ENCODE data around the gene CTSZ.

DNA sequence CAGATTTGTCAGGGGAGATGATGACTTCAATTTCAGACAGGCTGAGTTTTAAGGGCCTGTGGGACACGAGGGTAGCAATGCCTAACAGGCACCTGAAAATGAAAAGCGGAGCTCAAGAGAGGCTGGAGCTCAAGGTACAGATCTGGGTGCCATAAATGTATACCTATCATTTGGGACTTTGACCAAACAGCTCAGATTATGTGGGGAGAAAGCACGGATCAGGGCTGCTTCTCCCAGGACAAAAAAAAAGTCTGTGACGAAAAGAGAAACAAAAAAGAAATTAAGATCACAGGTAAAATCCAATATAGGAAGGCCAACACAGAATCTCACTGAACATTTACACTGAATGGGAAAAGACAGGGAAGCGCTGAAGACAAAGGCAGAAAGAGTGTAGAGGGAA lies 33.6 kb upstream of the CTSZ start:
- TF ChIP-seq EP300 (IDR thresholded peaks at IDR 0.05) (no peak), CTCF (IDR thresholded peaks at IDR 0.05) (no peak)
